SK-N-SH (cell line): ENCODE measurements around the gene GRIK1. TPM values are rescaled to one million over a fixed set of nuclear protein-coding genes. Genes with fewer than 3 reads are reported as not detected.

Source experiments
- CTCF ChIA-PET: fragments of 300-600, 350-600 bp; formaldehyde crosslinking; extraction: SDS; loops from one replicate; lab custom pipeline; 2021; lab: Yijun Ruan, JAX
- POLR2A ChIA-PET: fragments of 350-600 bp; sonication (Branson Sonifier 250); formaldehyde crosslinking; extraction: SDS; loops from one replicate; lab custom pipeline; 2020; ENCODE audit warnings: antibody characterized with exemption, inconsistent platforms; lab: Yijun Ruan, JAX
- DNase-seq: peaks from one replicate; pipeline ENCODE4 v3.0.0; 2012
- H2AFZ ChIP-seq: fragments of 200-600 bp; sonication (generic); 2 replicates; pipeline ENCODE4 v1.8.1; 2016; ENCODE audit warnings: antibody characterized with exemption, mild to moderate bottlenecking, low read depth
- H3F3A ChIP-seq: fragments of 200-600 bp; sonication (generic); replicated peaks from 2 replicates; pipeline ENCODE3; 2016; ENCODE audit warnings: antibody characterized with exemption, mild to moderate bottlenecking; ENCODE audit not compliant: insufficient read depth
- H3K27ac ChIP-seq, 2 experiments: fragments of 200-500 bp in 1 of 2; fragments of 200-600 bp in 1 of 2; sonication (Bioruptor generic) in 1 of 2; sonication (generic), shearing (Covaris generic) in 1 of 2; 2 replicates each; pipeline versions ENCODE4 v1.5.1 to v1.6.1; 2014 to 2016; ENCODE audit warnings: low read depth in 2 of 2, inconsistent platforms in 1 of 2, low read length in 1 of 2, mild to moderate bottlenecking in 1 of 2, mixed read lengths in 1 of 2
- H3K27me3 ChIP-seq: fragments of 200-600 bp; sonication (generic), shearing (Covaris generic); 2 replicates; pipeline ENCODE4 v1.6.1; 2016; ENCODE audit warnings: mixed run types; ENCODE audit not compliant: insufficient read depth
- H3K36me3 ChIP-seq, 2 experiments: fragments of 200-500 bp in 1 of 2; fragments of 200-600 bp in 1 of 2; sonication (Bioruptor generic) in 1 of 2; sonication (generic) in 1 of 2; replicated peaks in 1 of 2; 2 replicates each; pipeline versions ENCODE3 to v1.5.1; 2014 to 2016; ENCODE audit warnings: low read length in 1 of 2, mild to moderate bottlenecking in 1 of 2; ENCODE audit not compliant: insufficient read depth in 2 of 2, control insufficient read depth in 1 of 2
- H3K4me1 ChIP-seq, 2 experiments: fragments of 200-500 bp in 1 of 2; fragments of 200-600 bp in 1 of 2; sonication (Bioruptor generic) in 1 of 2; sonication (generic), shearing (Covaris generic) in 1 of 2; 2 replicates each; pipeline versions ENCODE4 v1.5.1 to v1.6.1; 2014 to 2016; ENCODE audit warnings: low read depth in 1 of 2, low read length in 1 of 2, mixed run types in 1 of 2; ENCODE audit not compliant: insufficient read depth in 2 of 2, control insufficient read depth in 1 of 2
- H3K4me2 ChIP-seq: fragments of 200-600 bp; sonication (generic), shearing (Covaris generic); 2 replicates; pipeline ENCODE4 v1.6.1; 2017; ENCODE audit warnings: mixed run types
- H3K4me3 ChIP-seq, 2 experiments: fragments of 200-500 bp in 1 of 2; fragments of 200-600 bp in 1 of 2; sonication (Bioruptor generic) in 1 of 2; sonication (generic), shearing (Covaris generic) in 1 of 2; 2 replicates each; pipeline versions ENCODE4 v1.5.1 to v1.8.1; 2014 to 2016; ENCODE audit warnings: low read depth in 2 of 2, inconsistent platforms in 1 of 2, low read length in 1 of 2, mild to moderate bottlenecking in 1 of 2, mixed read lengths in 1 of 2, moderate library complexity in 1 of 2
- H3K79me2 ChIP-seq: fragments of 200-600 bp; sonication (generic); 2 replicates; pipeline ENCODE4 v1.8.1; 2017; ENCODE audit warnings: mild to moderate bottlenecking; ENCODE audit not compliant: insufficient read depth
- H3K9ac ChIP-seq: fragments of 200-600 bp; sonication (generic); 2 replicates; pipeline ENCODE4 v1.6.1; 2017; ENCODE audit warnings: mixed run types
- H3K9me2 ChIP-seq: fragments of 200-600 bp; sonication (generic); 2 replicates; pipeline ENCODE4 v1.6.1; 2017; ENCODE audit warnings: mixed run types
- H3K9me3 ChIP-seq: fragments of 200-600 bp; sonication (generic); 2 replicates; pipeline ENCODE4 v1.6.1; 2017; ENCODE audit warnings: mixed run types, mild to moderate bottlenecking, moderate library complexity
- H4K20me1 ChIP-seq: fragments of 200-600 bp; sonication (generic); 2 replicates; pipeline ENCODE4 v1.6.1; 2017; ENCODE audit warnings: mild to moderate bottlenecking, mixed run types; ENCODE audit not compliant: insufficient read depth
- EP300 ChIP-seq, 2 experiments: IDR thresholded peaks; 2 replicates each; pipeline versions ENCODE4 v1.4.0 to v1.6.1; 2012; ENCODE audit warnings: borderline replicate concordance in 1 of 2, low read depth in 1 of 2, low read length in 1 of 2
- EZH2phosphoT487 ChIP-seq: fragments of 200-600 bp; sonication (generic); IDR thresholded peaks from 2 replicates; pipeline ENCODE4 v1.6.1; 2017; ENCODE audit warnings: low read depth, mixed run types, mild to moderate bottlenecking, antibody characterized with exemption, moderate library complexity, borderline replicate concordance
- FOSL2 ChIP-seq: IDR thresholded peaks from 2 replicates; pipeline ENCODE4 v1.4.0; 2012; ENCODE audit warnings: low read depth, mild to moderate bottlenecking, moderate library complexity, borderline replicate concordance
- FOXJ3 ChIP-seq: sonication (generic); formaldehyde crosslinking; IDR thresholded peaks from 2 replicates; pipeline ENCODE4 v1.5.1; 2020; ENCODE audit warnings: mild to moderate bottlenecking, missing genetic modification reagents
- FOXM1 ChIP-seq: IDR thresholded peaks from 2 replicates; pipeline ENCODE4 v1.4.0; 2012; ENCODE audit warnings: low read depth, mild to moderate bottlenecking
- GABPA ChIP-seq: IDR thresholded peaks from 2 replicates; pipeline ENCODE4 v1.4.0; 2012; ENCODE audit warnings: low read depth, mild to moderate bottlenecking
- GATA2 ChIP-seq: sonication (generic); formaldehyde crosslinking; IDR thresholded peaks from 2 replicates; pipeline ENCODE4 v1.5.0; 2020; ENCODE audit warnings: mild to moderate bottlenecking, missing genetic modification reagents
- IRF3 ChIP-seq: fragments of 150-350 bp; IDR thresholded peaks from 2 replicates; pipeline ENCODE4 v1.6.1; 2016; ENCODE audit warnings: mild to moderate bottlenecking, low read depth, low read length
- MEF2A ChIP-seq: IDR thresholded peaks from 2 replicates; pipeline ENCODE4 v1.4.0; 2012; ENCODE audit warnings: low read depth, borderline replicate concordance
- MXI1 ChIP-seq: IDR thresholded peaks from 2 replicates; pipeline ENCODE4 v1.6.1; 2012; ENCODE audit warnings: mild to moderate bottlenecking, low read depth, low read length, improper control_type of control experiment
- NRF1 ChIP-seq: IDR thresholded peaks from 2 replicates; pipeline ENCODE4 v1.6.1; 2012; ENCODE audit warnings: low read depth, mild to moderate bottlenecking, low read length
- POLR2AphosphoS5 ChIP-seq: IDR thresholded peaks from 2 replicates; pipeline ENCODE4 v1.6.1; 2012; ENCODE audit warnings: low read depth, low read length
- RCOR1 ChIP-seq: fragments of 150-350 bp; IDR thresholded peaks from 2 replicates; pipeline ENCODE4 v1.6.1; 2017; ENCODE audit warnings: antibody characterized with exemption, low read length
- RFX5 ChIP-seq: IDR thresholded peaks from 2 replicates; pipeline ENCODE4 v1.6.1; 2012; ENCODE audit warnings: mild to moderate bottlenecking, improper control_type of control experiment, low read length
- SIN3A ChIP-seq: IDR thresholded peaks from 2 replicates; pipeline ENCODE4 v1.6.1; 2012; ENCODE audit warnings: low read depth, mild to moderate bottlenecking, low read length, moderate library complexity, borderline replicate concordance
- SMC3 ChIP-seq: IDR thresholded peaks from 2 replicates; pipeline ENCODE4 v1.6.1; 2012; ENCODE audit warnings: low read depth, low read length, improper control_type of control experiment
- TCF12 ChIP-seq: IDR thresholded peaks from 2 replicates; pipeline ENCODE4 v1.4.0; 2012
- USF1 ChIP-seq: IDR thresholded peaks from 2 replicates; pipeline ENCODE4 v1.4.0; 2012; ENCODE audit warnings: low read depth, borderline replicate concordance
- USF2 ChIP-seq: fragments of 150-350 bp; IDR thresholded peaks from 2 replicates; pipeline ENCODE4 v1.6.1; 2017; ENCODE audit warnings: antibody characterized with exemption, low read length, low read depth, borderline replicate concordance
- WGBS: methylation state at CpG from one replicate; pipeline ENCODE4 v1.1.6; 2017; ENCODE audit warnings: low lambda C conversion rate; 5-methylcytosine and 5-hydroxymethylcytosine counted together
- polyA plus RNA-seq, 3 experiments: library from polyadenylated mRNA; depleted of rRNA; stranded (reverse); fragments of >200 nt; gene quantifications; 2 replicates each; pipeline ENCODE4 v1.2.3, GENCODE V29; 2012
- TF ChIP-seq, protein P1 (sequence below): fragments of 200-600 bp; sonication (generic); IDR thresholded peaks from 2 replicates; pipeline ENCODE4 v1.6.1; 2017; ENCODE audit warnings: antibody characterized with exemption, mild to moderate bottlenecking, moderate library complexity
- TF ChIP-seq, protein P2 (sequence below): IDR thresholded peaks from 2 replicates; pipeline ENCODE4 v1.4.0; 2012; ENCODE audit warnings: low read depth

The GRIK1 gene
- polyA plus RNA-seq, 1 of the 3 experiments (the other 2 are of a cell fraction) = not detected

DNA sequence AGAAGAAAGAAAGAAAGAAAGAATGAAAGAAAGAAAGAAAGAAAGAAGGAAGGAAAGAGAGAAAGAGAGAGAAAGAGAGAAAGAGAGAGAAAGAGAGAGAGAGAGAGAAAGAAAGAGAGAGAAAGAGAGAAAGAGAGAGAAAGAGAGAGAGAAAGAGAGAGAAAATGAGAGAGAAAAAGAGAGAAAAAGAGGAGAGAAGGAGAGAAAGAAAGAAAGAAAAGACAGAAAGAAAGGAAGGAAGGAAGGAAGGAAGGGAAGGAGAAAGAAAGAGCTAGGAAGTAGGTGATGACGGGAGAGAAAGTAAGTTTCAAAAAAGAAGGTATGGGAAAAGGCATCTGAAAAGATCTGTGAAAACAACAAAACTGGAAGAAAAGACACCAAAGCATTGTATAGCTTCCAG lies 72.0 kb downstream of the GRIK1 start:
- Histone ChIP-seq H3K9ac (no peak overlapping the region), H3K4me3 (no peak overlapping the region), H3F3A (no peaks in the 10 kb centered on the region), H3K9me3 (no peaks in the 10 kb centered on the region), H3K4me2 (no peak overlapping the region), H3K27me3 (peaks cover 16% of the 10 kb centered on the region), H3K79me2 (no peaks in the 10 kb centered on the region), H3K36me3 (no peaks in the 10 kb centered on the region), H3K27ac (no peak overlapping the region), H2AFZ (no peak overlapping the region), H4K20me1 (no peaks in the 10 kb centered on the region), H3K9me2 (no peaks in the 10 kb centered on the region), H3K4me1 (no peaks in the 10 kb centered on the region)
- TF ChIP-seq MEF2A (no peak), SIN3A (no peak), GATA2 (CRISPR knock-in tag) (no peak), EP300 (IDR thresholded peaks at IDR 0.05; ENCODE audit: borderline replicate concordance in 1 of 2, low read depth in 1 of 2, low read length in 1 of 2) (no peak), RCOR1 (no peak), MXI1 (no peak), POLR2AphosphoS5 (no peak), IRF3 (no peak), RFX5 (no peak), FOSL2 (no peak), EZH2phosphoT487 (no peak), FOXM1 (no peak)
- TF ChIP-seq, protein P1, sequence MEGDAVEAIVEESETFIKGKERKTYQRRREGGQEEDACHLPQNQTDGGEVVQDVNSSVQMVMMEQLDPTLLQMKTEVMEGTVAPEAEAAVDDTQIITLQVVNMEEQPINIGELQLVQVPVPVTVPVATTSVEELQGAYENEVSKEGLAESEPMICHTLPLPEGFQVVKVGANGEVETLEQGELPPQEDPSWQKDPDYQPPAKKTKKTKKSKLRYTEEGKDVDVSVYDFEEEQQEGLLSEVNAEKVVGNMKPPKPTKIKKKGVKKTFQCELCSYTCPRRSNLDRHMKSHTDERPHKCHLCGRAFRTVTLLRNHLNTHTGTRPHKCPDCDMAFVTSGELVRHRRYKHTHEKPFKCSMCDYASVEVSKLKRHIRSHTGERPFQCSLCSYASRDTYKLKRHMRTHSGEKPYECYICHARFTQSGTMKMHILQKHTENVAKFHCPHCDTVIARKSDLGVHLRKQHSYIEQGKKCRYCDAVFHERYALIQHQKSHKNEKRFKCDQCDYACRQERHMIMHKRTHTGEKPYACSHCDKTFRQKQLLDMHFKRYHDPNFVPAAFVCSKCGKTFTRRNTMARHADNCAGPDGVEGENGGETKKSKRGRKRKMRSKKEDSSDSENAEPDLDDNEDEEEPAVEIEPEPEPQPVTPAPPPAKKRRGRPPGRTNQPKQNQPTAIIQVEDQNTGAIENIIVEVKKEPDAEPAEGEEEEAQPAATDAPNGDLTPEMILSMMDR = no peak
- TF ChIP-seq, protein P2, sequence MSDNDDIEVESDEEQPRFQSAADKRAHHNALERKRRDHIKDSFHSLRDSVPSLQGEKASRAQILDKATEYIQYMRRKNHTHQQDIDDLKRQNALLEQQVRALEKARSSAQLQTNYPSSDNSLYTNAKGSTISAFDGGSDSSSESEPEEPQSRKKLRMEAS = no peak
- CTCF ChIA-PET = no interaction called here
- POLR2A ChIA-PET = no interaction called here
- 3% methylated on average over 1 of the region's 1 CpG for WGBS
- no peak for DNase-seq

DNA sequence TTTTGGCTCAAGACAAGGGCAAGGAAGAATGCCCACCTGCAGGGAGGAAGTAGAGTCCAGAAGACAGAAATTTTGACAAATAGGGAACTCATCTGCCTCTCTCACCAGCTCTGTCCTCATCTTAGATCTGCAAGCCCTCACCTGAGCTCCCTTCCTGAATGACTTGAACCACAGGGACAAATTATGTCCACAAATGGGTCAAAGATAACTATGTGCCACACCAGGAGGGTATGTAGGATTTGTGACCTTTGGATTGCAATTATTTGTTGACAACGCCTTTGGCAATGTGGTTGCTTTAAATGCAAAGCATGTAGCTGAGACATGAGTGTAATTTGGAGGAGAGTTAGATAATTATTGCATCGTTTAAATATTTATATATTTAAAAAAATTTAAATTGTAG lies 79.5 kb downstream of the GRIK1 start:
- Histone ChIP-seq H3K27ac (no peak overlapping the region), H3K36me3 (no peaks in the 10 kb centered on the region), H3K4me1 (no peaks in the 10 kb centered on the region)
- TF ChIP-seq RFX5 (no peak), EZH2phosphoT487 (no peak), MEF2A (no peak), USF2 (no peak), TCF12 (no peak), FOXJ3 (CRISPR knock-in tag) (no peak), NRF1 (no peak), FOXM1 (no peak), SMC3 (no peak), USF1 (no peak), GABPA (no peak), EP300 (IDR thresholded peaks at IDR 0.05; ENCODE audit: borderline replicate concordance in 1 of 2, low read depth in 1 of 2, low read length in 1 of 2) (no peak), RCOR1 (no peak)
- TF ChIP-seq, all 33 proteins: peak for 0
- H4K20me1 ChIP-seq = no peaks in the 10 kb centered on the region
- H3F3A ChIP-seq = no peaks in the 10 kb centered on the region
- WGBS = 15% methylated on average over 2 of the region's 2 CpGs
- no peak overlapping the region for H3K4me3 ChIP-seq
- ChIA-PET POLR2A (no interaction called here), CTCF (interaction anchor here (1.0 kb wide), 1 partner anchor 384 kb away, joined by 4 read pairs; no protein-coding TSS in a partner anchor)
- H3K9me3 ChIP-seq = no peaks in the 10 kb centered on the region
- no peak overlapping the region for H3K4me2 ChIP-seq
- no peaks in the 10 kb centered on the region for H3K9me2 ChIP-seq
- DNase-seq = no peak
- H3K9ac ChIP-seq = no peak overlapping the region
- no peak overlapping the region for H2AFZ ChIP-seq
- no peaks in the 10 kb centered on the region for H3K79me2 ChIP-seq
- peaks cover 15% of the 10 kb centered on the region for H3K27me3 ChIP-seq
